ENCODE measurements around the gene PDE8A. TPM values are rescaled to one million over a fixed set of nuclear protein-coding genes. Genes with fewer than 3 reads are reported as not detected.

PDE8A gene
- total and polyA plus RNA-seq, 2 experiments from 2014 or later, result 5.6 to 7.5 TPM

- TF ChIP-seq ZNF462 (CRISPR knock-in tag; IDR thresholded peaks at IDR 0.05), result no peak
- no peak for TF ChIP-seq POLR2AphosphoS5 (IDR thresholded peaks at IDR 0.05; ENCODE audit: low read depth)
- no peak for TF ChIP-seq ZNF331 (CRISPR knock-in tag; IDR thresholded peaks at IDR 0.05; ENCODE audit: low read depth)
Measured at GRCh38 chr15:85155360-85155759, 173.7 kb downstream of the PDE8A start (continued).

GRCh38 chr15:85155857-85156256 lies 174.2 kb downstream of the PDE8A start:
- H3K4me1 ChIP-seq (ENCODE audit: insufficient read depth), result no peaks in the 10 kb centered on the region
- ATAC-seq, result no peak
- TF ChIP-seq EZH2 (IDR thresholded peaks at IDR 0.05; ENCODE audit: low read depth, unreplicated experiment) (no peak), STAT1 (IDR thresholded peaks at IDR 0.05; ENCODE audit: unreplicated experiment) (no peak), NANOG (IDR thresholded peaks at IDR 0.05; ENCODE audit: borderline replicate concordance) (no peak), REST (IDR thresholded peaks at IDR 0.05; ENCODE audit: unreplicated experiment) (no peak), CTCF (conservative IDR thresholded peaks at IDR 0.05; ENCODE audit: low read depth in 2 of 2) (no peak), ZNF114 (CRISPR knock-in tag; IDR thresholded peaks at IDR 0.05) (no peak), JUNB (IDR thresholded peaks at IDR 0.05; ENCODE audit: unreplicated experiment) (no peak), ETS1 (IDR thresholded peaks at IDR 0.05) (no peak), POLR2AphosphoS5 (IDR thresholded peaks at IDR 0.05; ENCODE audit: low read depth) (no peak), CREB1 (CRISPR knock-in tag; IDR thresholded peaks at IDR 0.05; ENCODE audit: low read depth) (no peak)

More at GRCh38 chr15:85155857-85156256, 174.2 kb downstream of the PDE8A start:
- Histone ChIP-seq H3F3A (replicated peaks; ENCODE audit: low read depth) (no peaks in the 10 kb centered on the region), H3K27ac (ENCODE audit: low read depth) (no peak overlapping the region), H2AFZ (no peak overlapping the region), H3K4me3 (no peak overlapping the region), H3K4me2 (no peak overlapping the region), H3K36me3 (ENCODE audit: insufficient read depth) (no peaks in the 10 kb centered on the region), H3K9me2 (ENCODE audit: insufficient read depth) (no peaks in the 10 kb centered on the region), H3K27me3 (ENCODE audit: insufficient read depth) (no peaks in the 10 kb centered on the region), H3K79me2 (replicated peaks; ENCODE audit: insufficient read depth) (no peaks in the 10 kb centered on the region), H4K20me1 (replicated peaks; ENCODE audit: insufficient read depth) (no peaks in the 10 kb centered on the region)
- Mint-ChIP-seq H3K4me1 (peaks cover 19% of the 10 kb centered on the region), H3K4me3 (no peak overlapping the region), H3K9me3 (no peaks in the 10 kb centered on the region), H3K36me3 (ENCODE audit: low read depth) (no peaks in the 10 kb centered on the region), H3K27me3 (ENCODE audit: insufficient read depth, low read depth, poor library complexity) (no peaks in the 10 kb centered on the region), H3K27ac (no peak overlapping the region)
- DNase-seq (ENCODE audit: low spot score), result no peak
